Right cardiac atrium (tissue), 5 donors: ENCODE data around the gene KCTD2. TPM values are rescaled to one million over a fixed set of nuclear protein-coding genes. Genes with fewer than 3 reads are reported as not detected.
A peak's percentile ranks its signal among the peaks of the same experiment; 100 is the strongest.

Experiments
- ATAC-seq, 2 donors: fragments of 200-7000 bp; cut with Tn5 transposase; one replicate each; pipeline versions ENCODE4 v1.8.0 to v1.9.1; 2020; ENCODE audit warnings: moderate library complexity in 2 of 2, mild to moderate bottlenecking in 1 of 2
- DNase-seq, 3 donors: peaks; one replicate each; pipeline ENCODE4 v3.0.0-alpha.2; 2020
- H3K27ac ChIP-seq: one replicate; pipeline ENCODE4 v1.5.1; 2013; ENCODE audit warnings: mild to moderate bottlenecking, low read length, control low read depth, moderate library complexity
- H3K27me3 ChIP-seq: one replicate; pipeline ENCODE4 v1.6.1; 2013; ENCODE audit not compliant: control insufficient read depth, insufficient read depth
- H3K4me1 ChIP-seq: one replicate; pipeline ENCODE4 v1.6.1; 2013; ENCODE audit warnings: low read length; ENCODE audit not compliant: control insufficient read depth, insufficient read depth
- H3K4me3 ChIP-seq: one replicate; pipeline ENCODE4 v1.5.1; 2013; ENCODE audit warnings: low read length, control low read depth
- H3K9me3 ChIP-seq: one replicate; pipeline ENCODE4 v1.6.1; 2013; ENCODE audit warnings: low read length; ENCODE audit not compliant: control insufficient read depth
- WGBS: extraction: QIAGEN DNeasy Blood & Tissue Kit; methylation state at CpG from one replicate; pipeline ENCODE4 v1.1.7; 2013; 5-methylcytosine and 5-hydroxymethylcytosine counted together
- intact Hi-C, 4 donors: fragments of 100-400 bp; cut with DNase I; formaldehyde crosslinking; loops; one replicate each; pipeline versions ENCODE4 v1.11.0 to v1.14.0; 2022 to 2023
- polyA plus RNA-seq: library from polyadenylated mRNA; stranded (reverse); fragments of 200-250 nt; gene quantifications from one replicate; pipeline ENCODE4 v1.2.3, GENCODE V29; 2013
- total RNA-seq, 4 donors: library from RNA; stranded (reverse); fragmentation: NEBNext Ultra II Directional; extraction: Animal tissue kit (Norgen Biotek cat#: 25700); gene quantifications; one replicate each; pipeline ENCODE4 v1.2.1, GENCODE V29; 2021
- donor health status: healthy with polysubstance abuse.
- donor health status: DM: no; HTN: yes; CAD: no.
- donor health status: DM: no; HTN: no; CAD: no.
- donor health status: DM: no; HTN: yes; CAD: no; lungs with severe emphysema.
- donor health status: DM: yes; HTN: yes; CAD: no.

KCTD2 gene
- total and polyA plus RNA-seq, 5 donors, result 22.3 to 27.5 (median 22.8) TPM

DNA sequence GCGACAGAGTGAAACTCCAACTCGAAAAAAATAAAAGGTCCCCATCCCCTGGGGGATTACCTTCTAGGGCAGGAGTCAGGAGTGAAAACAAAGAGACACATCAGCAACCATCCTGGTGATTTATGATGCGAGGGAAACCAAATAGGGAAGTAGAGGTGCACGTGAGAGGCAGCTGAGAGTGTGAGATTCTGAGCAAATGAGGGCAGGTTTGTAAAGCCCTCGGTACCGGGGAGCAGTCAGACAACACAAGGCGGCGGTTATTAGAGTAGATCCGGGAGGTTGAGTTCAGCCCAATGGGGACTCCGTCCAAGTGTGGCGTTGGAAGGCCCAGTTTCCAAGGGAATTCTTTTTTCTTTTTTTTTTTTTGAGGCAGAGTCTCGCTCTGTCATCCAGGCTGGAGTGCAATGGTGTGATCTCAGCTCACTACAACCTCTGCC, 55.4 kb downstream of the KCTD2 start:
- Histone ChIP-seq H3K4me3 (no peak overlapping the region), H3K27me3 (no peaks in the 10 kb centered on the region), H3K27ac (no peak overlapping the region), H3K9me3 (no peaks in the 10 kb centered on the region), H3K4me1 (peaks cover 4% of the 10 kb centered on the region)
- intact Hi-C loops, result no loop called here
- ATAC-seq (no peak), DNase-seq (no peak)
- 59% methylated on average over 12 of the region's 12 CpGs for WGBS

DNA sequence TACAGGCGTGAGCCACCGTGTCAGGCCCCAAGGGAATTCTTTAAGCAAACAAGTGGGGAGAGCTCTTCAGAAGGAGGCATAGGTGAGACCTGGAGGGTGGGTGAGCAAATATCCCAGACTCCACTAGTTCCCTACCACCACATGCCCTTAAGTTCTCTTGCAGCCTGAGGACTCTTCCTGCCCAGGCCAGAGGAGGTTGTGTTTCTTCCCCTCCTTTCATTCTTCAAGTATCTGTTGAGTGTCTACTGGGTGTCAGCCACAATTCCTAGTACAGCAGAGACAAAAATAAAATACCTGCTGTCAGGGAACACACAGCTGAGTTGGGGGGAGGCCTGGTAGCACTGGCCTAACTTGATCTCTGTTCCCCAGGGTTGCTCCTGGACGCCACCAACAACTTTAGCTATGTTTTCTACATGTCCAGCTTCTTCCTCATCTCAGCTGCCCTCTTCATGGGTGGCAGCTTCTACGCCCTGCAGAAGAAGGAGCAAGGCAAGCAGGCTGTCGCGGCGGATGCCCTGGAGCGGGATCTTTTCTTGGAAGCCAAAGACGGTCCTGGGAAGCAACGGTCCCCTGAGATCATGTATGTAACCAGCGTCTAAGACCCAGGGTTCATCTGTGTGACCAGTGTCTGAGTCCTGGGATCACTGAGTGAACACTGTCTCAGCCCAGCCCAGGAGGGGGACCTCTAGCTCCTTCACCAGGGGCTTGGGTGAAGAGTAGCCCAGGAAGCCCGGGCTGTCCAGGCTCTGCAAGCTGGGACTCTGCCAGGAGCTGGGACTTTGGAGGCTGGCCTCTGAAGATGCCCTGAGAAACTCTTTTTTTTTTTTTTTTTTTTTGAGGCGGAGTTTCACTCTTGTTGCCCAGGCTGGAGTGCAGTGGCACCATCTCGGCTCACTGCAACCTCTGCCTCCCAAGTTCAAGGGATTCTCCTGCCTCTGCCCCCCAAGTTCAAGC, 56.9 kb downstream of the KCTD2 start:
- DNase-seq (peak in 1 of 3 donors; percentile 40), ATAC-seq (peak in 1 of 2 donors; percentile 24)
- intact Hi-C loops, result no loop called here
- Histone ChIP-seq H3K27ac (peak overlapping the region; percentile 34), H3K4me1 (peaks cover 4% of the 10 kb centered on the region), H3K27me3 (no peaks in the 10 kb centered on the region), H3K4me3 (no peak overlapping the region), H3K9me3 (no peaks in the 10 kb centered on the region)
- WGBS, result 74% methylated on average over 14 of the region's 14 CpGs

DNA sequence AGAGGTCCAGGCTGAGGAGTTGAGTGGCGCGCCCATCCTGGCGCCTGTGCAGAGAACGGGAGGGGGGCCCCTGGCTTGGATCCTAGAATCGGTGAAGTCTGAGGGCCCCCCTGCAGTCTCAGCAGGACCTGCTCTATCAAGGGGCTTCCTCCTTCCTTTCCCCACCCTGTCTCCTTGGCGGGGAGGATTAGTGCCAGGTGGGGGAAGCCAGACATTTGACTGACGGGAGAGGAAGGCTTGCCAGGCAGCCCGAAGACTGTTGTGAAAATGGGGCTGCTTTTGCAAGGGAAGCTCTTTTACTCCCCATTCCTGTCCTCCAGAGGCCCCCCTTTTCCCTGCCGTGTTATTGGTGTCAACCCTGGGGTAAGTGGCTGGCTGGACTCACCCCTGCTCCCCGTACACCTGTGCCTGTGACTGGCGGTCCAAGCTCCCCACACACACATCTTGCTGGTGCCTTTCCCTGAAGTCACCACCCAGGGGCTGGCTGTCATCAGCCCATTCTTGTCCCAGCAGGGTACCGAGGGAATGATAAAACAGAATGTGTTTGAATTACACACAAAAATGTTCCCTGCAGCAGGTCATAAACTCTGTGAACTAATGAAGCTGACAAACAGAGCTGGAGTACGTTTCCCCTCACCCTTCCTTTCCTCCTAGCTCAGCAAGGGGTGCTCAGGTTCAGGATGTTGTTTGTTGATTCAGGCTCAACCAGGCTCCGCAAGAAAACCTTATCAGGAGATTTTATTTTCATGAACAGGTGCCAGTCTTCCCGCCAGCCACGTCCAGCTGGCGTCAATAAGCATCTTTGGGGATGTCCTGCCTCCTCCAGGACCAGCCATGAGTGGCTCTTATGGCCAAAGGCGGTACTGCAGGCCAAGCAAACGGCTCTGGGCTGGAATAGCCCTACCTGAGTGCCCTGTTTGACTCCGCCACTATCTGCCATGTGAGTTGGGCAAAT, 58.4 kb downstream of the KCTD2 start:
- Histone ChIP-seq H3K4me1 (peaks cover 6% of the 10 kb centered on the region), H3K4me3 (no peak overlapping the region), H3K27ac (peak overlapping the region; percentile 30), H3K27me3 (no peaks in the 10 kb centered on the region), H3K9me3 (no peaks in the 10 kb centered on the region)
- DNase-seq, result peak; percentile 56 to 78 (median 78)
- intact Hi-C loops, result no loop called here
- WGBS, result 56% methylated on average over 20 of the region's 20 CpGs
- ATAC-seq, result peak; percentile 60 to 78

DNA sequence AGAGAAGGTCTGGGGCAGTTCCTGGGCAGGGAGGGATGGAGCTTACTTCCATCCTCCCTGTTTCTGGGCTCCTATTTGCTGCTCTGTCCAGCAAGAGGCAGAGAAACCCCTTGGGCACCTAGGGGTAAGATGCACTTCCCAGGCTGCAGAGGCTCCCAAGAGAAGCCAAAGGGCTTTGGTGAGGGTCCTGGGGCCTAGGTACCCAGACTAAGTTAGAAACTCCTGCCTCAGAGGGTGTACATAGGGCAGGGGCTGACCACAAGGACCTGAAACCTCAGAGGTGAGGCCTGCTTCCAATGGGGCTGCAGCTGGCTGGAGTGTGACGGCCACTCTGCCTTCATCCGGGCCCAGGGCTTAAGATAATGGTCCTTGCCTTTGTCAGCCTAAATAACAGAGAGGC, 61.2 kb downstream of the KCTD2 start:
- Histone ChIP-seq H3K4me1 (peaks cover 6% of the 10 kb centered on the region), H3K27ac (no peak overlapping the region), H3K9me3 (no peaks in the 10 kb centered on the region), H3K27me3 (no peaks in the 10 kb centered on the region), H3K4me3 (no peak overlapping the region)
- WGBS, result 78% methylated on average over 2 of the region's 2 CpGs
- peak in 1 of 3 donors; percentile 4 for DNase-seq
- intact Hi-C loops, result no loop called here
- ATAC-seq, result no peak

DNA sequence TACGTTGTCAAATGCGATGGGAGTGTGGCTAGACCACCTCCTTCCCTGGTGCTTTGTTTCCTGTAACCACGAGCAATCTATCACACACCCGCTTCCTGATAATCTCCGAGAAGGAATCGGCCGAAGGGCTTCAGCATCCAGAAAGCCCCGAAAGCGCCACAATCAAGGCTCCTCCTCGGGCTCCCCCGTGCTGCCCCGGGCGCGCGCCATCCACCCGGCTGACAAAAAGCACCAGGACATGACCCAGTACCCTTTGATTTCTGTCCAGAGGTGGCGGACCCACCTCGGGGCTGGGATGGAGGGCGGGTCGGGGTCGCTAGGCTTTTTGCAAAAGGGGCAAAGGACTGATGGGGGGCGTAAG, 62.0 kb downstream of the KCTD2 start:
- Histone ChIP-seq H3K9me3 (no peaks in the 10 kb centered on the region), H3K27ac (no peak overlapping the region), H3K4me1 (peaks cover 2% of the 10 kb centered on the region), H3K4me3 (peak overlapping the region; percentile 80), H3K27me3 (no peaks in the 10 kb centered on the region)
- ATAC-seq, result no peak
- intact Hi-C loops, result no loop called here
- 5% methylated on average over 22 of the region's 22 CpGs for WGBS
- DNase-seq, result no peak

DNA sequence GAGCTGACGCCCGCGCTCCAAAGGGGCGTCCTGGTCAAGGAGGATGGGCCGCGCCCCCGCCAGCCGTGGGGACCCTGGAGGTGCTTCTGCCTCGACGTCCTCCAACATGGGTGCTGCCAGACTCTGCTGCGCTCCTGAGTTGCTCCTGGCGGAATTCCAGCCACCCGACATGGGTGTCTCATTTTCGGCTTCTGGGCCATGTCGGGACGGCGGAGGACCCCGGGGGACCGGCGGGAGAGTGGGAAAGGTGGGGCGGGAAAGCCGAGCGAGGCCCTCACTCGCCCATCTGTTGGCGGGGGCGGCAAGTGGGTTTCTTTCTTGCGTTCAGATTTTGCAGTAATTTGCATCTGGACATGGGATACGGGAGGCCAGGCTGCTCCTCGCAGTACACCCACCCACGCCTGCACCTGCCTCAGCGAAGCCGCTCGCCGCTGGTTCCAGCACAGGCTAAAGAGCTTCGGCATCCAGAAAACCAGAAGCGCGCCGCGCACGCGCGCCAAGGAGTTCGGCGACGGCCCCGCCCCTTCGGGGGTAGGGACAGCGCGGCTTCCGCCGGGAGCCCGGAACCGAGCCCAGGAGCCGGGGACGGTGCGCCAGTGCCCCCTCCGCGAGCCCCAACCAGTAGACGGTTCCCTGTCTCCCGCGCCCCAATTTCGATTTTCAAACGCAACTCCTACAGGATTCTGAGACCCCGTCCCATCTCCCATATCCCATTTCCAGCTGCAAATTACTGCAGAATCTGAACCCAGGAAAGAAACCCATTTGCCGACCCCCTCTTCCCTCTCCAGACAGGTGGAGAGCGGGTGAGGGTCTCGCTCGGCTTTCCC, 62.6 kb downstream of the KCTD2 start, which contains the start of gene ARMC7:
Gene ARMC7, plus strand, starts transcription at position 563 of the 827 bp plus-strand sequence. CDS start 320 bp downstream, outside the sequence.
- DNase-seq (peak; percentile 88 to 98 (median 97)), ATAC-seq (peak; percentile 79 to 91)
- H3K4me1 ChIP-seq, result peaks cover 2% of the 10 kb centered on the region
- under 1% methylated on average over 68 of the region's 68 CpGs for WGBS
- H3K4me3 ChIP-seq, result peak within 1 kb of the TSS; percentile 80
- intact Hi-C loops, result loop anchor here (5.0 to 10.0 kb wide), 6 partner anchors 45 to 95 kb away; partner anchors contain the start of gene NUP85 (in 2 of the 4)
- H3K27me3 ChIP-seq, result no peaks in the 10 kb centered on the region
- peak within 1 kb of the TSS; percentile 61 for H3K27ac ChIP-seq
- H3K9me3 ChIP-seq, result no peaks in the 10 kb centered on the region

DNA sequence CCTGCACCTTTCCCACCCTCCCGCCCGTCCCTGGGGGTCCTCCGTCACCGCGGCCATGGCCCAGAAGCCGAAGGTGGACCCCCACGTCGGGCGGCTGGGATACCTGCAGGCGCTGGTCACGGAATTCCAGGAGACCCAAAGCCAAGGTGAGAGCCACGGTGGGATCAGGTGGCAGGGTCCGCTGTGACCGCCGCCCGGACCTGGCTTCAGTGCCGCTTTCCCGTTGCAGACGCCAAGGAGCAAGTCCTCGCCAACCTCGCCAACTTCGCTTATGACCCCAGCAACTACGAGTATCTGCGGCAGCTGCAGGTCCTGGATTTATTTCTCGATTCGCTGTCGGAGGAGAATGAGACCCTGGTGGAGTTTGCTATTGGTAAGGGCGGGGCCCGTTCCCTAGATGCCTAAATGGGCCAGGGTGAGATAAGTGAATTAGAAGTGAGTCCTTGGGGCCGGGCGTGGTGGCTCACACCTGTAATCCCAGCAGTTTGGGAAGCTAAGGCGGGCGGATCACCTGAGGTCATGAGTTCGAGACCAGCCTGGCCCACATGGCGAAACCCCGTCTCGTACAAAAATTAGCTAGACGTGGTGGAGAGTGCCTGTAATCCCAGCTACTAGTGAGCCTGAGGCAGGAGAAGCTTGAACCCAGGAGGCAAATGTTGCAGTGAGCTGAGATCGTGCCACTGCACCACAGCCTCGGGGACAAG, 63.4 kb downstream of the KCTD2 start:
- ATAC-seq (no peak), DNase-seq (peak; percentile 30 to 74 (median 61))
- Histone ChIP-seq H3K4me3 (peak overlapping the region; percentile 80), H3K27me3 (no peaks in the 10 kb centered on the region), H3K4me1 (peaks cover 2% of the 10 kb centered on the region), H3K27ac (no peak overlapping the region), H3K9me3 (no peaks in the 10 kb centered on the region)
- intact Hi-C loops, result loop anchor here (5.0 to 10.0 kb wide), 6 partner anchors 46 to 94 kb away; partner anchors contain the start of gene NUP85 (in 2 of the 4)
- 22% methylated on average over 40 of the region's 40 CpGs for WGBS

DNA sequence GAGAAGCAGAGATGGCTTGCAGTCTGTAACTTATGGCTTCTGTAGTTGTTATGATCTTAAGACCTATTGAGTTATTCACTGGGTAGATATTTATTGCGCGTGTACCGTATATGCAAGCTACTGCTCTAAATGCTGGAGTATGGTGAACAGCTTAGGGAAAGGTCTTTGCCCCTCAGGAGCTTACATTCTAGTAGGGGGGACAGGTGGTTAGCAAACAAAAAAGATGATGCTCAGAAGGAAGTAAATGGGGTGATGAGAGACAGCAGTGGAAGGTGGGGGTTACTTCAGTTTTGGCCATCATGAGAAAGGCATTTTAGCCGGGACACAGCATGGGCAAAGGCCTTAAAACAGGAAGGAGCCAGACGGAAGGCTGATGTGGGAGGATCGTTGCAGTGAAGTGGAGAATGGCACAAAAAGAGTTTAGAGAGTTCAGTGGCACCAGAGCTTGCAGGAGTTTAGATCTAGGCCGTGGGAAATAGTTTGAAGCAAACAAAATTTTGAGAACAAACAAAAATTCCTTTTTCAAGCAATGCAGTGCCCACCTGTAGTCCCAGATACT, 64.8 kb downstream of the KCTD2 start:
- no peaks in the 10 kb centered on the region for H3K27me3 ChIP-seq
- intact Hi-C loops, result loop anchor here (5.0 to 10.0 kb wide), 6 partner anchors 47 to 93 kb away; partner anchors contain the start of gene NUP85 (in 2 of the 4)
- H3K9me3 ChIP-seq, result no peaks in the 10 kb centered on the region
- no peak overlapping the region for H3K4me3 ChIP-seq
- ATAC-seq (no peak), DNase-seq (no peak)
- H3K27ac ChIP-seq, result no peak overlapping the region
- H3K4me1 ChIP-seq, result peaks cover 4% of the 10 kb centered on the region
- whole genome bisulfite sequencing, result 77% methylated on average over 7 of the region's 7 CpGs

DNA sequence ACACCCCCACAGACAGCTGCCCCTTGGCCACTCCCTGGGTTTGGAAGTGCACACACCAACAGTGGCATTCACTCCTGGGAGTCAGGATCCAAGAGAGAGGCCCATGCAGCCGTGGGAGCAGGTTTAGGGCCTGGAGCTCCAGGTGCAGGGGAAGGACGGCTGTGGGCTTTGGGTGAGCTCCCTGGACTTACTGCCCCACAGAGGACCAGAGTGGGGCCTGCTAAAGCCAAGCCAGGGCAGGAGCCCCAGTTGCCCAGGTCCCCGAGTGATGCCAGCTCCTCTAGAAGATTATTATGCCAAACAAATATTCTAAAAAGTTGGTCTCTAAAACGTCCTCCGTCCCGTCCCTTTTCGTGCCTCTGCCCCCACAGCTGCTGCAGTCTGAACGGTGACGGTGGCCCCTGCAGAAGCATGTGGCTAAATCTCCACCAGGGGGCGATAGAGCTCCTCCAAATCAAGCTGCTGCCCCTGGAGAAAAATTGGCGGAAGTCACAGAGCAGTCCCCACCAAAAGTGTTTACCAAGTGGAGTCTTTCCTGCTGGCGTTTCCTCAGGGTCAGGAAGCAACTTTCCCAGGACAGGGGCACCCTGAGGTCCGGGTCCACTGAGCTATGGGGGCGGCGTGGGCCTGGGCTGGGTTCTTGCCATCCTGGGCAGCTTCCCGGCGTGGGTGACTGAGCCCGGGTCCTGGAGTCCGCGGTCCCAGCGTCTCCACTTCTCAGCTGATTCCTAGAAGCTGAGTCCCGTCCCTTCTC, 67.0 kb downstream of the KCTD2 start:
- intact Hi-C loops, result loop anchor here (5.0 to 10.0 kb wide), 6 partner anchors 49 to 91 kb away; partner anchors contain the start of gene NUP85 (in 2 of the 4)
- H3K9me3 ChIP-seq, result no peaks in the 10 kb centered on the region
- DNase-seq (peak; percentile 89 to 94 (median 91)), ATAC-seq (peak; percentile 77 to 78)
- H3K27me3 ChIP-seq, result no peaks in the 10 kb centered on the region
- 4% methylated on average over 22 of the region's 22 CpGs for WGBS
- peak overlapping the region; percentile 92 for H3K27ac ChIP-seq
- peak overlapping the region; percentile 56 for H3K4me3 ChIP-seq
- H3K4me1 ChIP-seq, result peaks cover 4% of the 10 kb centered on the region
